K562 (cell line): ENCODE measurements around the gene BIRC5. TPM values are rescaled to one million over a fixed set of nuclear protein-coding genes. Genes with fewer than 3 reads are reported as not detected.

Experiments used
- ATF1 ChIP-seq, 2 experiments: fragments of 450-650 bp in 1 of 2; IDR thresholded peaks; 2 replicates each; pipeline ENCODE4 v1.6.1; 2016; ENCODE audit warnings: missing compliant biosample characterization in 1 of 2, missing genetic modification characterization in 1 of 2
- CEBPB ChIP-seq: fragments of 450-650 bp; IDR thresholded peaks from 2 replicates; pipeline ENCODE4 v1.6.1; 2016; ENCODE audit warnings: missing genetic modification characterization, missing compliant biosample characterization
- CHD1 ChIP-seq: fragments of 200-600 bp; sonication (generic); IDR thresholded peaks from one replicate; pipeline ENCODE4 v1.6.1; 2012; ENCODE audit warnings: mild to moderate bottlenecking, moderate library complexity, low read length, inconsistent platforms
- CLOCK ChIP-seq: fragments of 250-450 bp; sonication (Bioruptor Pico); IDR thresholded peaks from 2 replicates; pipeline ENCODE4 v1.4.0; 2020; ENCODE audit warnings: mild to moderate bottlenecking, moderate library complexity, borderline replicate concordance
- ELK1 ChIP-seq: sonication (generic); formaldehyde crosslinking; IDR thresholded peaks from 2 replicates; pipeline ENCODE4 v1.8.1; 2022; ENCODE audit warnings: missing genetic modification reagents
- FOXJ2 ChIP-seq: fragments of 200-800 bp; sonication (Bioruptor generic); IDR thresholded peaks from 2 replicates; pipeline ENCODE4 v1.6.1; 2016; ENCODE audit warnings: missing genetic modification characterization, missing compliant biosample characterization
- IFI16 ChIP-seq: fragments of 250-450 bp; sonication (Bioruptor Pico); IDR thresholded peaks from 2 replicates; pipeline ENCODE4 v2.1.2; 2022; ENCODE audit warnings: mild to moderate bottlenecking, inconsistent platforms
- KAT7 ChIP-seq: sonication (generic); formaldehyde crosslinking; IDR thresholded peaks from 2 replicates; pipeline ENCODE4 v1.8.0; 2022; ENCODE audit warnings: missing genetic modification reagents, mild to moderate bottlenecking, borderline replicate concordance
- KHSRP ChIP-seq: fragments of 450-650 bp; IDR thresholded peaks from 2 replicates; pipeline ENCODE4 v1.6.1; 2017
- SNIP1 ChIP-seq: fragments of 450-650 bp; IDR thresholded peaks from 2 replicates; pipeline ENCODE4 v1.7.1; 2017; ENCODE audit warnings: low read depth, mild to moderate bottlenecking
- TBL1XR1 ChIP-seq, 2 experiments: IDR thresholded peaks; 2 replicates each; pipeline ENCODE4 v1.6.1; 2012; ENCODE audit warnings: improper control_type of control experiment in 2 of 2, low read length in 2 of 2, mild to moderate bottlenecking in 1 of 2
- TCF7 ChIP-seq: sonication (generic); IDR thresholded peaks from 2 replicates; pipeline ENCODE4 v1.6.1; 2016; ENCODE audit warnings: antibody characterized with exemption, borderline replicate concordance
- U2AF1 ChIP-seq: fragments of 200-400 bp; formaldehyde crosslinking; optimal IDR thresholded peaks from 2 replicates; pipeline ENCODE3; 2017; ENCODE audit warnings: mild to moderate bottlenecking, low read depth, low read length, moderate library complexity
- polyA plus RNA-seq, 8 experiments: library from polyadenylated mRNA; depleted of rRNA in 4 of 8; stranded (reverse) in 5 of 8; unstranded in 3 of 8; fragments of >200 nt; fragmentation: Nextera tagmentation in 2 of 8; fragmentation: Illumina TruSeq in 1 of 8; extraction: Ambion mirVana in 2 of 8; extraction: Trizol in 1 of 8; gene quantifications; 2 replicates each; pipeline versions ENCODE4 v1.2.1 to v1.2.3, GENCODE V29; 2011 to 2014; ENCODE audit warnings: inconsistent platforms in 1 of 8, missing spikeins in 1 of 8
- total RNA-seq, 7 experiments: library from RNA; depleted of rRNA in 6 of 7; stranded (reverse); fragments of >200 nt in 6 of 7; fragmentation: Illumina TruSeq in 2 of 7; extraction: Trizol in 2 of 7; gene quantifications; 2 replicates each; pipeline versions ENCODE4 v1.2.1 to v1.2.3, GENCODE V29; 2011 to 2021; ENCODE audit warnings: low replicate concordance in 1 of 7
- TF ChIP-seq, protein P1 (sequence below): fragments of 250-450 bp; sonication (Bioruptor Pico); IDR thresholded peaks from 2 replicates; pipeline ENCODE4 v1.5.0; 2020; ENCODE audit warnings: mild to moderate bottlenecking
- TF ChIP-seq, protein P2 (sequence below): sonication (generic); formaldehyde crosslinking; IDR thresholded peaks from 2 replicates; pipeline ENCODE4 v1.8.0; 2022; ENCODE audit warnings: missing genetic modification reagents, mild to moderate bottlenecking, moderate library complexity, borderline replicate concordance
- TF ChIP-seq, protein P3 (sequence below), 2 experiments: fragments of 450-650 bp; conservative IDR thresholded peaks; 2 replicates each; pipeline ENCODE4 v1.6.1; 2017; ENCODE audit warnings: mild to moderate bottlenecking in 2 of 2, moderate library complexity in 2 of 2
- TF ChIP-seq, protein P4 (sequence below): fragments of 150-350 bp; conservative IDR thresholded peaks from 2 replicates; pipeline ENCODE4 v1.6.1; 2014; ENCODE audit warnings: low read length

BIRC5 gene
- total and polyA plus RNA-seq, 9 of the 15 experiments (the other 6 are each of a cell fraction or from before 2014, with no cell fraction given), result 64.4 to 140 (median 101) TPM

DNA sequence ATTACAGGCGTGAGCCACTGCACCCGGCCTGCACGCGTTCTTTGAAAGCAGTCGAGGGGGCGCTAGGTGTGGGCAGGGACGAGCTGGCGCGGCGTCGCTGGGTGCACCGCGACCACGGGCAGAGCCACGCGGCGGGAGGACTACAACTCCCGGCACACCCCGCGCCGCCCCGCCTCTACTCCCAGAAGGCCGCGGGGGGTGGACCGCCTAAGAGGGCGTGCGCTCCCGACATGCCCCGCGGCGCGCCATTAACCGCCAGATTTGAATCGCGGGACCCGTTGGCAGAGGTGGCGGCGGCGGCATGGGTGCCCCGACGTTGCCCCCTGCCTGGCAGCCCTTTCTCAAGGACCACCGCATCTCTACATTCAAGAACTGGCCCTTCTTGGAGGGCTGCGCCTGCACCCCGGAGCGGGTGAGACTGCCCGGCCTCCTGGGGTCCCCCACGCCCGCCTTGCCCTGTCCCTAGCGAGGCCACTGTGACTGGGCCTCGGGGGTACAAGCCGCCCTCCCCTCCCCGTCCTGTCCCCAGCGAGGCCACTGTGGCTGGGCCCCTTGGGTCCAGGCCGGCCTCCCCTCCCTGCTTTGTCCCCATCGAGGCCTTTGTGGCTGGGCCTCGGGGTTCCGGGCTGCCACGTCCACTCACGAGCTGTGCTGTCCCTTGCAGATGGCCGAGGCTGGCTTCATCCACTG lies at the start of gene BIRC5 (continued):
- TF ChIP-seq CLOCK (CRISPR knock-in tag) (no peak), ATF1 (CRISPR knock-in tag; IDR thresholded peaks at IDR 0.05) (no peak), ATF1 (tag; IDR thresholded peaks at IDR 0.05) (peak; percentile 78), KHSRP (no peak), IFI16 (CRISPR knock-in tag) (no peak), FOXJ2 (tag) (no peak), ELK1 (CRISPR knock-in tag) (no peak), KAT7 (CRISPR knock-in tag) (no peak), TBL1XR1 (IDR thresholded peaks at IDR 0.05; ENCODE audit: low read length in 2 of 2) (no peak; a peak in 1 of 4 replicates), CHD1 (peak; percentile 65), U2AF1 (peak; percentile 68), CEBPB (tag) (no peak), TCF7 (no peak), SNIP1 (no peak)
- TF ChIP-seq, protein P1, sequence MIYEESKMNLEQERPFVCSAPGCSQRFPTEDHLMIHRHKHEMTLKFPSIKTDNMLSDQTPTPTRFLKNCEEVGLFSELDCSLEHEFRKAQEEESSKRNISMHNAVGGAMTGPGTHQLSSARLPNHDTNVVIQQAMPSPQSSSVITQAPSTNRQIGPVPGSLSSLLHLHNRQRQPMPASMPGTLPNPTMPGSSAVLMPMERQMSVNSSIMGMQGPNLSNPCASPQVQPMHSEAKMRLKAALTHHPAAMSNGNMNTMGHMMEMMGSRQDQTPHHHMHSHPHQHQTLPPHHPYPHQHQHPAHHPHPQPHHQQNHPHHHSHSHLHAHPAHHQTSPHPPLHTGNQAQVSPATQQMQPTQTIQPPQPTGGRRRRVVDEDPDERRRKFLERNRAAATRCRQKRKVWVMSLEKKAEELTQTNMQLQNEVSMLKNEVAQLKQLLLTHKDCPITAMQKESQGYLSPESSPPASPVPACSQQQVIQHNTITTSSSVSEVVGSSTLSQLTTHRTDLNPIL (CRISPR knock-in tag), result no peak
- TF ChIP-seq, protein P2, sequence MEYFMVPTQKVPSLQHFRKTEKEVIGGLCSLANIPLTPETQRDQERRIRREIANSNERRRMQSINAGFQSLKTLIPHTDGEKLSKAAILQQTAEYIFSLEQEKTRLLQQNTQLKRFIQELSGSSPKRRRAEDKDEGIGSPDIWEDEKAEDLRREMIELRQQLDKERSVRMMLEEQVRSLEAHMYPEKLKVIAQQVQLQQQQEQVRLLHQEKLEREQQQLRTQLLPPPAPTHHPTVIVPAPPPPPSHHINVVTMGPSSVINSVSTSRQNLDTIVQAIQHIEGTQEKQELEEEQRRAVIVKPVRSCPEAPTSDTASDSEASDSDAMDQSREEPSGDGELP, result peak; percentile 90
- TF ChIP-seq, protein P3, sequence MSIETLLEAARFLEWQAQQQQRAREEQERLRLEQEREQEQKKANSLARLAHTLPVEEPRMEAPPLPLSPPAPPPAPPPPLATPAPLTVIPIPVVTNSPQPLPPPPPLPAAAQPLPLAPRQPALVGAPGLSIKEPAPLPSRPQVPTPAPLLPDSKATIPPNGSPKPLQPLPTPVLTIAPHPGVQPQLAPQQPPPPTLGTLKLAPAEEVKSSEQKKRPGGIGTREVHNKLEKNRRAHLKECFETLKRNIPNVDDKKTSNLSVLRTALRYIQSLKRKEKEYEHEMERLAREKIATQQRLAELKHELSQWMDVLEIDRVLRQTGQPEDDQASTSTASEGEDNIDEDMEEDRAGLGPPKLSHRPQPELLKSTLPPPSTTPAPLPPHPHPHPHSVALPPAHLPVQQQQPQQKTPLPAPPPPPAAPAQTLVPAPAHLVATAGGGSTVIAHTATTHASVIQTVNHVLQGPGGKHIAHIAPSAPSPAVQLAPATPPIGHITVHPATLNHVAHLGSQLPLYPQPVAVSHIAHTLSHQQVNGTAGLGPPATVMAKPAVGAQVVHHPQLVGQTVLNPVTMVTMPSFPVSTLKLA (conservative IDR thresholded peaks at IDR 0.05), result peak; percentile 97 to 99
- TF ChIP-seq, protein P4, sequence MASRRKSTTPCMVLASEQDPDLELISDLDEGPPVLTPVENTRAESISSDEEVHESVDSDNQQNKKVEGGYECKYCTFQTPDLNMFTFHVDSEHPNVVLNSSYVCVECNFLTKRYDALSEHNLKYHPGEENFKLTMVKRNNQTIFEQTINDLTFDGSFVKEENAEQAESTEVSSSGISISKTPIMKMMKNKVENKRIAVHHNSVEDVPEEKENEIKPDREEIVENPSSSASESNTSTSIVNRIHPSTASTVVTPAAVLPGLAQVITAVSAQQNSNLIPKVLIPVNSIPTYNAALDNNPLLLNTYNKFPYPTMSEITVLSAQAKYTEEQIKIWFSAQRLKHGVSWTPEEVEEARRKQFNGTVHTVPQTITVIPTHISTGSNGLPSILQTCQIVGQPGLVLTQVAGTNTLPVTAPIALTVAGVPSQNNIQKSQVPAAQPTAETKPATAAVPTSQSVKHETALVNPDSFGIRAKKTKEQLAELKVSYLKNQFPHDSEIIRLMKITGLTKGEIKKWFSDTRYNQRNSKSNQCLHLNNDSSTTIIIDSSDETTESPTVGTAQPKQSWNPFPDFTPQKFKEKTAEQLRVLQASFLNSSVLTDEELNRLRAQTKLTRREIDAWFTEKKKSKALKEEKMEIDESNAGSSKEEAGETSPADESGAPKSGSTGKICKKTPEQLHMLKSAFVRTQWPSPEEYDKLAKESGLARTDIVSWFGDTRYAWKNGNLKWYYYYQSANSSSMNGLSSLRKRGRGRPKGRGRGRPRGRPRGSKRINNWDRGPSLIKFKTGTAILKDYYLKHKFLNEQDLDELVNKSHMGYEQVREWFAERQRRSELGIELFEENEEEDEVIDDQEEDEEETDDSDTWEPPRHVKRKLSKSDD, result no peak
